SK-N-SH treated with all-trans-retinoic acid at 6 μM for 48 hours (cell line): Measurements from ENCODE around the gene WBP4.
A peak's percentile ranks its signal among the peaks of the same experiment; 100 is the strongest.

Experiments
- ATAC-seq: fragments of 200-7000 bp; cut with Tn5 transposase; 3 replicates; pipeline ENCODE4 v1.9.1; 2020; ENCODE audit warnings: mild to moderate bottlenecking, moderate library complexity
- ARNTL ChIP-seq: fragments of 450-650 bp; formaldehyde crosslinking; IDR thresholded peaks from 2 replicates; pipeline ENCODE4 v1.5.0; 2020; ENCODE audit warnings: low read depth, mild to moderate bottlenecking, moderate library complexity, borderline replicate concordance
- CSDC2 ChIP-seq: fragments of 250-450 bp; sonication (Bioruptor Pico); IDR thresholded peaks from 2 replicates; pipeline ENCODE4 v1.5.0; 2020; ENCODE audit warnings: mild to moderate bottlenecking, moderate library complexity
- CSRNP3 ChIP-seq: fragments of 250-450 bp; sonication (Bioruptor Pico); IDR thresholded peaks from 2 replicates; pipeline ENCODE4 v1.5.1; 2021; ENCODE audit warnings: mild to moderate bottlenecking, moderate library complexity
- GLIS3 ChIP-seq: fragments of 250-450 bp; sonication (Bioruptor Pico); IDR thresholded peaks from 2 replicates; pipeline ENCODE4 v1.5.0; 2020; ENCODE audit warnings: mild to moderate bottlenecking, moderate library complexity
- ISL1 ChIP-seq: fragments of 250-450 bp; sonication (Bioruptor Pico); IDR thresholded peaks from 2 replicates; pipeline ENCODE4 v2.1.2; 2022; ENCODE audit warnings: mild to moderate bottlenecking, moderate library complexity
- OSR1 ChIP-seq: fragments of 250-450 bp; sonication (Bioruptor Pico); IDR thresholded peaks from 2 replicates; pipeline ENCODE4 v1.8.0; 2022; ENCODE audit warnings: moderate library complexity, mild to moderate bottlenecking, inconsistent platforms
- PATZ1 ChIP-seq: fragments of 250-450 bp; sonication (Bioruptor Pico); IDR thresholded peaks from 2 replicates; pipeline ENCODE4 v1.8.0; 2020; ENCODE audit warnings: mild to moderate bottlenecking, moderate library complexity, borderline replicate concordance
- POU6F1 ChIP-seq: fragments of 250-450 bp; sonication (Bioruptor Pico); IDR thresholded peaks from 2 replicates; pipeline ENCODE4 v1.8.0; 2021; ENCODE audit warnings: low read depth, mild to moderate bottlenecking, moderate library complexity, borderline replicate concordance
- PPARA ChIP-seq: fragments of 250-450 bp; sonication (Bioruptor Pico); IDR thresholded peaks from 2 replicates; pipeline ENCODE4 v1.5.0; 2020; ENCODE audit warnings: mild to moderate bottlenecking, borderline replicate concordance
- RARB ChIP-seq: fragments of 250-450 bp; sonication (Bioruptor Pico); IDR thresholded peaks from 2 replicates; pipeline ENCODE4 v1.8.0; 2021; ENCODE audit warnings: mild to moderate bottlenecking, moderate library complexity
- SNAI2 ChIP-seq: fragments of 250-450 bp; sonication (Bioruptor Pico); IDR thresholded peaks from 2 replicates; pipeline ENCODE4 v1.5.0; 2020; ENCODE audit warnings: mild to moderate bottlenecking, moderate library complexity
- TCF4 ChIP-seq: fragments of 250-450 bp; sonication (Bioruptor Pico); IDR thresholded peaks from 2 replicates; pipeline ENCODE4 v1.8.0; 2021; ENCODE audit warnings: mild to moderate bottlenecking, moderate library complexity, borderline replicate concordance
- TSHZ2 ChIP-seq: fragments of 250-450 bp; sonication (Bioruptor Pico); IDR thresholded peaks from 2 replicates; pipeline ENCODE4 v1.5.0; 2020; ENCODE audit warnings: mild to moderate bottlenecking, moderate library complexity
- ZC3H10 ChIP-seq: fragments of 250-450 bp; sonication (Bioruptor Pico); IDR thresholded peaks from 2 replicates; pipeline ENCODE4 v1.5.1; 2021; ENCODE audit warnings: mild to moderate bottlenecking, moderate library complexity
- ZFP3 ChIP-seq: fragments of 250-450 bp; sonication (Bioruptor Pico); IDR thresholded peaks from 2 replicates; pipeline ENCODE4 v1.5.0; 2020; ENCODE audit warnings: mild to moderate bottlenecking, moderate library complexity
- ZNF565 ChIP-seq: fragments of 450-650 bp; formaldehyde crosslinking; conservative IDR thresholded peaks from 2 replicates; pipeline ENCODE4 v1.5.0; 2020; ENCODE audit warnings: low read depth, mild to moderate bottlenecking, moderate library complexity
- ZNF70 ChIP-seq: fragments of 450-650 bp; formaldehyde crosslinking; IDR thresholded peaks from 2 replicates; pipeline ENCODE4 v1.5.0; 2020; ENCODE audit warnings: mild to moderate bottlenecking, moderate library complexity
- ZNF8 ChIP-seq: fragments of 450-650 bp; formaldehyde crosslinking; IDR thresholded peaks from 2 replicates; pipeline ENCODE4 v1.5.0; 2020; ENCODE audit warnings: mild to moderate bottlenecking, moderate library complexity
- TF ChIP-seq, protein P1 (sequence below): fragments of 250-450 bp; sonication (Bioruptor Pico); IDR thresholded peaks from 2 replicates; pipeline ENCODE4 v1.5.1; 2020; ENCODE audit warnings: low read depth, mild to moderate bottlenecking, moderate library complexity

The WBP4 gene

GRCh38 chr13:41061075-41061913 lies at the start of gene WBP4:
Gene WBP4 (plus strand): TSS chr13:41061509. CDS start chr13:41061674, 165 bp downstream.
- peak; percentile 84 for ATAC-seq
- TF ChIP-seq CSDC2 (CRISPR knock-in tag) (no peak), CSRNP3 (CRISPR knock-in tag) (no peak), ZNF70 (CRISPR knock-in tag) (peak; percentile 11; the same call in 1 of the 2 replicates), TCF4 (CRISPR knock-in tag) (no peak), TSHZ2 (CRISPR knock-in tag) (no peak), GLIS3 (CRISPR knock-in tag) (no peak)

DNA sequence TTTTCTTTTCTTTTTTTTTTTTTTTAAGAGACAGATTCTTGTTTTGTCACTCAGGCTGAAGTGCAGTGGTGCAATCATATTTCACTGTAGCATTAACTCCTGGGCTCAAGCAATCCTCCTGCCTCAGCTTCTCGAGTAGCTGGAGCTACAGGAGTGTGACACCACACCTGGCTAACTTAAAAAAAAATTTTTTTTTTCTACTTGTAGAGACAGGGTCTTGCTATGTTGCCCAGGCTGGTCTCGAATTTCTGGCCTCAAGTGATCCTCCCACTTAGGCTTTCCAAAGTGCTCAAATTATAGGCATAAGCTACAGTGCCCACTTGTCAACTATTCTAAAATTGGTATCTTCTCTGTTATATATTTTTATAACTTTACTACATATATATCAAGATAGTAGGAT lies 48.8 kb upstream of the WBP4 start:
- TF ChIP-seq CSDC2 (CRISPR knock-in tag): no peak
- TF ChIP-seq OSR1 (CRISPR knock-in tag): no peak
- no peak for TF ChIP-seq ARNTL (CRISPR knock-in tag)
- TF ChIP-seq, protein P1, sequence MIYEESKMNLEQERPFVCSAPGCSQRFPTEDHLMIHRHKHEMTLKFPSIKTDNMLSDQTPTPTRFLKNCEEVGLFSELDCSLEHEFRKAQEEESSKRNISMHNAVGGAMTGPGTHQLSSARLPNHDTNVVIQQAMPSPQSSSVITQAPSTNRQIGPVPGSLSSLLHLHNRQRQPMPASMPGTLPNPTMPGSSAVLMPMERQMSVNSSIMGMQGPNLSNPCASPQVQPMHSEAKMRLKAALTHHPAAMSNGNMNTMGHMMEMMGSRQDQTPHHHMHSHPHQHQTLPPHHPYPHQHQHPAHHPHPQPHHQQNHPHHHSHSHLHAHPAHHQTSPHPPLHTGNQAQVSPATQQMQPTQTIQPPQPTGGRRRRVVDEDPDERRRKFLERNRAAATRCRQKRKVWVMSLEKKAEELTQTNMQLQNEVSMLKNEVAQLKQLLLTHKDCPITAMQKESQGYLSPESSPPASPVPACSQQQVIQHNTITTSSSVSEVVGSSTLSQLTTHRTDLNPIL: no peak
- no peak for TF ChIP-seq TSHZ2 (CRISPR knock-in tag)
- no peak for TF ChIP-seq CSRNP3 (CRISPR knock-in tag)
- no peak for TF ChIP-seq POU6F1
- no peak for TF ChIP-seq ZNF8 (CRISPR knock-in tag)
- no peak for ATAC-seq

DNA sequence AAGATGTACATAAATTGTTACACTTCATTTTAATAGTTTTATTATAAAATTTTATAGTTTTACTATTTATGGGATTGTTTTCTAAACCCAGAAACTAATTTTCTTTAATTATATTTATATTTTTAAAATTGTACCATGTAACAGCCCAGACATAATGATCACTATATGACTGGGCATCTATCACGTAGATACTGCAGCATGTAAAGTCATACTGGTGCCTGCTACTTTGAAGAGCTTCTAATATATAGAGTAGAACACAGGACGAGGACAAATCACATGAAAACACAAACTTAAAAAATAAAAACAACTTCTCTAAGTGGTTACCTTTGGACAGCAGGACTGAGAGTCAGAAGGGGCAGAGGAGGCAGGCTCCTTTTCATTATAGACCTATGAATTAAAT lies 47.5 kb upstream of the WBP4 start:
- ATAC-seq: no peak
- TF ChIP-seq ZFP3 (no peak), CSDC2 (CRISPR knock-in tag) (no peak)

DNA sequence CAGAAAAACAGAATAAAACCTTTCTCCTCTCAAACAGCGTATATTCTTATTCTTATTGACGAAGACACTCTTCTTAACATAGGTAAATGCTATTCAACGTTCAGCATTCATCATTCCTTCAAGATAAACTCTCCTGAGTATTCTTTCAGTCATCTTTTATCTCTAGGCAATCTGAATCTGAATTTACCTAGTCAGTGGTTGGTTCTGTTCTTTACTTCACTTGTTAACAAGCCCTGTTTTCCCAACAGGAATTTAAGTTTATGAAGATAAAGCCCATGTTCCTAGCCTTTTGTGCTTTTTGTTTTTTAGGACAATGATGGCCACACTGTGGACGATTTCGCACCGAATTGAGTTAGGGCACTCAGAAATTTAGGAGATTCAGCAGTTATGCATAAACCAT lies 45.4 kb upstream of the WBP4 start:
- no peak for TF ChIP-seq ISL1 (CRISPR knock-in tag)
- TF ChIP-seq TCF4 (CRISPR knock-in tag): no peak
- TF ChIP-seq ZNF565 (CRISPR knock-in tag): no peak
- TF ChIP-seq PATZ1 (CRISPR knock-in tag): no peak
- TF ChIP-seq ZC3H10 (CRISPR knock-in tag): no peak
- no peak for TF ChIP-seq CSDC2 (CRISPR knock-in tag)
- TF ChIP-seq GLIS3 (CRISPR knock-in tag): no peak
- no peak for TF ChIP-seq ZFP3
- no peak for TF ChIP-seq RARB (CRISPR knock-in tag)
- no peak for TF ChIP-seq PPARA
- no peak for TF ChIP-seq ARNTL (CRISPR knock-in tag)
- TF ChIP-seq SNAI2 (CRISPR knock-in tag): no peak
- no peak for TF ChIP-seq ZNF8 (CRISPR knock-in tag)
- TF ChIP-seq, all 23 proteins: peak for 0
- ATAC-seq: no peak
